ENCODE data around the gene ALDH7A1. TPM values are rescaled to one million over a fixed set of nuclear protein-coding genes. Genes with fewer than 3 reads are reported as not detected.

The ALDH7A1 gene
- total and polyA plus RNA-seq, 10 of the 15 experiments (the other 5 are each of a cell fraction or from before 2014, with no cell fraction given), result 0.18 to 1.0 (median 0.41) TPM; not detected in 1

DNA sequence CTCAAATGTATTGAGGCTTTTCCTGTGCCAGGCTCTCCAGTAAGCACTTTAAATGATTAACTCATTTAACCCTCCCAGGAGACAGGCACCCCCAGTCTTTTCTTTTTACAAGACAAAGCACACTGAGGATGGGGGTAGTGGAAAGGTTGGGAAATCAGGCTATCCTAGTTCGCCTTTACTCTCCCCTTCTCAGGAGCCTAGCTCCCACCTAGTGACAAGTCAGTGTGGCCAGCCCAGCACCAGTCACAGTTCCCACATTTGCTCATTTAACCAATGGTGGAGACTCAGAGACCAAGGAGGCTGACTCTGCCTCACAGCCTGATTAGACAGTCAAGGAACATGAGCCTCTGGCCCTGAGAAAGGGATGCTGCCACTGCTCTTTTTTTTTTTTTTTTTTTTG lies 3.5 kb downstream of the ALDH7A1 start:
- TF ChIP-seq HCFC1 (IDR thresholded peaks at IDR 0.05; ENCODE audit: low read length), result no peak
- TF ChIP-seq CHD4 (IDR thresholded peaks at IDR 0.05), result no peak
- TF ChIP-seq POLR2AphosphoS5 (IDR thresholded peaks at IDR 0.05; ENCODE audit: low read length), result no peak
- no peak for TF ChIP-seq BRCA1 (IDR thresholded peaks at IDR 0.05; ENCODE audit: low read depth, low read length)
- TF ChIP-seq CHD2 (IDR thresholded peaks at IDR 0.05; ENCODE audit: borderline replicate concordance, low read depth, low read length), result no peak
- no peak for TF ChIP-seq SIX5 (IDR thresholded peaks at IDR 0.05; ENCODE audit: low read depth, low read length, severe bottlenecking)
- TF ChIP-seq RFX5 (IDR thresholded peaks at IDR 0.05; ENCODE audit: low read depth, low read length), result no peak
- TF ChIP-seq WRNIP1 (IDR thresholded peaks at IDR 0.05; ENCODE audit: borderline replicate concordance, low read depth, low read length), result no peak
- TF ChIP-seq POU2F2 (IDR thresholded peaks at IDR 0.05; ENCODE audit: borderline replicate concordance, low read depth, low read length), result no peak
- TF ChIP-seq SMAD5 (IDR thresholded peaks at IDR 0.05; ENCODE audit: low read depth), result no peak
- TF ChIP-seq, protein P1, sequence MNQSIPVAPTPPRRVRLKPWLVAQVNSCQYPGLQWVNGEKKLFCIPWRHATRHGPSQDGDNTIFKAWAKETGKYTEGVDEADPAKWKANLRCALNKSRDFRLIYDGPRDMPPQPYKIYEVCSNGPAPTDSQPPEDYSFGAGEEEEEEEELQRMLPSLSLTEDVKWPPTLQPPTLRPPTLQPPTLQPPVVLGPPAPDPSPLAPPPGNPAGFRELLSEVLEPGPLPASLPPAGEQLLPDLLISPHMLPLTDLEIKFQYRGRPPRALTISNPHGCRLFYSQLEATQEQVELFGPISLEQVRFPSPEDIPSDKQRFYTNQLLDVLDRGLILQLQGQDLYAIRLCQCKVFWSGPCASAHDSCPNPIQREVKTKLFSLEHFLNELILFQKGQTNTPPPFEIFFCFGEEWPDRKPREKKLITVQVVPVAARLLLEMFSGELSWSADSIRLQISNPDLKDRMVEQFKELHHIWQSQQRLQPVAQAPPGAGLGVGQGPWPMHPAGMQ (IDR thresholded peaks at IDR 0.05; ENCODE audit: borderline replicate concordance), result no peak
- BruUV-seq (replicated peaks), result no TSS peak
- intact Hi-C loops (cut with micrococcal nuclease; ENCODE audit: unreplicated experiment), result no loop called here
- H3K36me3 ChIP-seq (ENCODE audit: control insufficient read depth in 2 of 2, insufficient read depth in 2 of 2, low read length in 1 of 2), result no peaks in the 10 kb centered on the region
- WGBS (ENCODE audit: insufficient coverage, insufficient replicate concordance, low lambda C conversion rate, missing lambda C conversion rate), result 0% methylated on average over 1 of the region's 1 CpG
- peaks cover 0 to 2% of the 10 kb centered on the region in 2 experiments; a peak in 3 of 4 replicates for H3K27me3 ChIP-seq (replicated peaks in 1 of 2; ENCODE audit: control insufficient read depth in 2 of 2, insufficient read depth in 2 of 2, low read length in 1 of 2)
- no peak overlapping the region for H2AFZ ChIP-seq (ENCODE audit: control insufficient read depth, low read depth, low read length)
- no peaks in the 10 kb centered on the region for H3K4me1 ChIP-seq (ENCODE audit: control insufficient read depth, insufficient read depth, low read length)
- ChIA-PET SMC1A (ENCODE audit: uncharacterized antibody, unreplicated experiment) (no interaction called here), POLR2A (no interaction called here), RAD21 (ENCODE audit: unreplicated experiment) (no interaction called here), CTCF (no interaction called here)
- DNase-seq (ENCODE audit: low read depth, low spot score), result no peak
- H3K9ac ChIP-seq (ENCODE audit: control insufficient read depth, insufficient read depth, low read length), result no peak overlapping the region
- no peak overlapping the region for H3K27ac ChIP-seq (ENCODE audit: control insufficient read depth, insufficient read depth)
- no peaks in the 10 kb centered on the region; the same call in 2 of the 3 replicates for H3K9me3 ChIP-seq (replicated peaks; ENCODE audit: control insufficient read depth, insufficient read depth, low read length)
- no peak overlapping the region for H3K4me3 ChIP-seq
- in situ Hi-C loops (cut with MboI), result no loop called here
- H3K79me2 ChIP-seq (ENCODE audit: control insufficient read depth, insufficient read depth, low read length), result no peaks in the 10 kb centered on the region
- no peak for ATAC-seq
- no peaks in the 10 kb centered on the region for H4K20me1 ChIP-seq (ENCODE audit: control insufficient read depth, insufficient read depth)
- no peak for FAIRE-seq
- no peak overlapping the region for H3K4me2 ChIP-seq (ENCODE audit: control insufficient read depth, insufficient read depth)
